ENCODE measurements around the gene KLHL28.

Gene KLHL28

DNA sequence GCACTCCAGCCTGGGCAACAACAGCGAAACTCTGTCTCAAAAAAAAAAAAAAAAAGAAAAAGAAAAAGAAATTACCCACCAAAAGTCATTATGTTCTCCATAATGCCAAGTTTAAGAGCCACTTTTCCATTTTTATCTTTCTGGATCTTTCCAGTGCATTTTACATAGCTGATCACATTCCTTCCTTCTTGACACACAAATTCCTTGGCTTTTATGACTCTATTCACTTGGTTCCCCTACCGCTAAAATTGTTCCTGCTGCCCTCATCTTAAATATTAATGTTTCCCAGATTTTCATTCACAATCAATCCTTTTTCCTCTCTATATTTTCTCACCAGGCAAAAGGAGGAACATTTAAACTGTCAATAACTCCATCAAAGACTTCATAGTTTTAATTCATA is 20.2 kb downstream of the KLHL28 start:
- TF ChIP-seq EZH2phosphoT487 (conservative IDR thresholded peaks at IDR 0.05; ENCODE audit: low read length) = no peak
- TF ChIP-seq, protein P1, sequence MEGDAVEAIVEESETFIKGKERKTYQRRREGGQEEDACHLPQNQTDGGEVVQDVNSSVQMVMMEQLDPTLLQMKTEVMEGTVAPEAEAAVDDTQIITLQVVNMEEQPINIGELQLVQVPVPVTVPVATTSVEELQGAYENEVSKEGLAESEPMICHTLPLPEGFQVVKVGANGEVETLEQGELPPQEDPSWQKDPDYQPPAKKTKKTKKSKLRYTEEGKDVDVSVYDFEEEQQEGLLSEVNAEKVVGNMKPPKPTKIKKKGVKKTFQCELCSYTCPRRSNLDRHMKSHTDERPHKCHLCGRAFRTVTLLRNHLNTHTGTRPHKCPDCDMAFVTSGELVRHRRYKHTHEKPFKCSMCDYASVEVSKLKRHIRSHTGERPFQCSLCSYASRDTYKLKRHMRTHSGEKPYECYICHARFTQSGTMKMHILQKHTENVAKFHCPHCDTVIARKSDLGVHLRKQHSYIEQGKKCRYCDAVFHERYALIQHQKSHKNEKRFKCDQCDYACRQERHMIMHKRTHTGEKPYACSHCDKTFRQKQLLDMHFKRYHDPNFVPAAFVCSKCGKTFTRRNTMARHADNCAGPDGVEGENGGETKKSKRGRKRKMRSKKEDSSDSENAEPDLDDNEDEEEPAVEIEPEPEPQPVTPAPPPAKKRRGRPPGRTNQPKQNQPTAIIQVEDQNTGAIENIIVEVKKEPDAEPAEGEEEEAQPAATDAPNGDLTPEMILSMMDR (IDR thresholded peaks at IDR 0.05; ENCODE audit: insufficient read depth, low read length, poor library complexity, severe bottlenecking) = no peak
- no peaks in the 10 kb centered on the region for H4K20me1 ChIP-seq (ENCODE audit: low read depth, low read length)
- H3K27ac ChIP-seq (ENCODE audit: low read depth, low read length) = no peak overlapping the region
- no peak overlapping the region for H3K4me2 ChIP-seq (ENCODE audit: low read depth, low read length, poor library complexity, severe bottlenecking)
- no peaks in the 10 kb centered on the region for H3K9me3 ChIP-seq (ENCODE audit: insufficient read depth, low read length)
- H3K79me2 ChIP-seq (ENCODE audit: insufficient read depth, low read length) = peaks cover 8% of the 10 kb centered on the region; the same call in 1 of the 2 replicates
- no peak overlapping the region for H3K9ac ChIP-seq (ENCODE audit: low read length)
- H2AFZ ChIP-seq (ENCODE audit: low read depth, low read length, severe bottlenecking) = no peak overlapping the region
- H3K4me3 ChIP-seq (ENCODE audit: insufficient read depth, low read length, poor library complexity, severe bottlenecking) = no peak overlapping the region
- H3K27me3 ChIP-seq (ENCODE audit: low read length) = no peaks in the 10 kb centered on the region
- no peaks in the 10 kb centered on the region for H3F3A ChIP-seq (ENCODE audit: insufficient read depth)
- H3K36me3 ChIP-seq (ENCODE audit: low read length) = peaks cover 23% of the 10 kb centered on the region; the same call in 1 of the 2 replicates
- H3K9me2 ChIP-seq (replicated peaks; ENCODE audit: insufficient read depth, low read length) = no peaks in the 10 kb centered on the region

DNA sequence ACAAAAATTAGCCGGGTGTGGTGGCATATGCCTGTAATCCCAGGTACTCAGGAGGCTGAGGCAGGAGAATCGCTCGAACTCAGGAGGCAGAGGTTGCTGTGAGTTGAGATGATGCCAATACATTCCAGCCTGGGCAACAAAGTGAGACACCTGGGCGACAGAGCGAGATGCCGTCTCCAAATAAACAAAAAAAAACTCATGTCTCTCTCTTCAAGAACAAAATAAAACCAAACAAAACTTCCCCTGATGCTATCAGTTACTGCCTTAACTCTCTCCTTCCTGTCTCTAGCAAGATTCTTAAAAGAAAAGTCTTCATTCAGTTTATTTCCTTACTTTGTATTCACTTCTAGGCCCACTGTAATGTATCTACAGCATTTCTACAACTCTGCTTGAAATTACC is 20.8 kb downstream of the KLHL28 start:
- no peaks in the 10 kb centered on the region for H3K9me3 ChIP-seq (ENCODE audit: insufficient read depth, low read length)
- no peaks in the 10 kb centered on the region for H3F3A ChIP-seq (ENCODE audit: insufficient read depth)
- no peak overlapping the region for H3K4me3 ChIP-seq (ENCODE audit: insufficient read depth, low read length, poor library complexity, severe bottlenecking)
- peaks cover 23% of the 10 kb centered on the region; the same call in 1 of the 2 replicates for H3K36me3 ChIP-seq (ENCODE audit: low read length)
- H3K27me3 ChIP-seq (ENCODE audit: low read length) = no peaks in the 10 kb centered on the region
- H3K9ac ChIP-seq (ENCODE audit: low read length) = no peak overlapping the region
- no peak overlapping the region for H2AFZ ChIP-seq (ENCODE audit: low read depth, low read length, severe bottlenecking)
- TF ChIP-seq, protein P1 (IDR thresholded peaks at IDR 0.05; ENCODE audit: insufficient read depth, low read length, poor library complexity, severe bottlenecking) = no peak
- TF ChIP-seq EZH2phosphoT487 (conservative IDR thresholded peaks at IDR 0.05; ENCODE audit: low read length) = no peak
- H3K4me2 ChIP-seq (ENCODE audit: low read depth, low read length, poor library complexity, severe bottlenecking) = no peak overlapping the region
- H4K20me1 ChIP-seq (ENCODE audit: low read depth, low read length) = no peaks in the 10 kb centered on the region
- 0 out of 2 replicates have a peak, but pooled peaks cover 6% of the 10 kb centered on the region for H3K79me2 ChIP-seq (ENCODE audit: insufficient read depth, low read length)
- no peaks in the 10 kb centered on the region for H3K9me2 ChIP-seq (replicated peaks; ENCODE audit: insufficient read depth, low read length)
- no peak overlapping the region for H3K27ac ChIP-seq (ENCODE audit: low read depth, low read length)

DNA sequence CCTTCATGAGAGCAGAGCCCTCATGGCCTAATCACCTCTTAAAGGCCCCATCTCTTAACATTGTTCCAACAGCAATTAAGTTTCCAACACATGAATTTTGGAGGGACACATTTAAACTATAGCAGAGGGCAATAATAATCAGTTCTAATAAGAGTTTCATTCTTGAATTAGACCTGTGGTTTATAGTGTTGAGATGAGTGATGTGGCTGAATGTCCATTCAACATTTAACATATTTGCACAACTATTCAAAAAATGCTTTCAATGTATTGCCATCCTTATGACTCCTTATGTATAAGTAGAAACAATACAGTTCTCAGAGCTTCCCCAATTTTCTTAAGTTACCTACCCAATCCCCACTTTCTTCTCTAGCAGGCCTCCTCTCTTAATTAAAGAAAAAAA is 21.5 kb downstream of the KLHL28 start:
- H3K9ac ChIP-seq (ENCODE audit: low read length) = no peak overlapping the region
- no peaks in the 10 kb centered on the region for H3K27me3 ChIP-seq (ENCODE audit: low read length)
- no peaks in the 10 kb centered on the region for H3K9me2 ChIP-seq (replicated peaks; ENCODE audit: insufficient read depth, low read length)
- no peak overlapping the region for H3K4me3 ChIP-seq (ENCODE audit: insufficient read depth, low read length, poor library complexity, severe bottlenecking)
- no peak overlapping the region for H3K27ac ChIP-seq (ENCODE audit: low read depth, low read length)
- no peaks in the 10 kb centered on the region for H3F3A ChIP-seq (ENCODE audit: insufficient read depth)
- H2AFZ ChIP-seq (ENCODE audit: low read depth, low read length, severe bottlenecking) = no peak overlapping the region
- H4K20me1 ChIP-seq (ENCODE audit: low read depth, low read length) = no peaks in the 10 kb centered on the region
- TF ChIP-seq, protein P1 (IDR thresholded peaks at IDR 0.05; ENCODE audit: insufficient read depth, low read length, poor library complexity, severe bottlenecking) = no peak
- no peak for TF ChIP-seq EZH2phosphoT487 (conservative IDR thresholded peaks at IDR 0.05; ENCODE audit: low read length)
- 0 out of 2 replicates have a peak, but pooled peaks cover 6% of the 10 kb centered on the region for H3K79me2 ChIP-seq (ENCODE audit: insufficient read depth, low read length)
- no peaks in the 10 kb centered on the region for H3K9me3 ChIP-seq (ENCODE audit: insufficient read depth, low read length)
- H3K36me3 ChIP-seq (ENCODE audit: low read length) = peaks cover 18% of the 10 kb centered on the region; the same call in 1 of the 2 replicates
- no peak overlapping the region for H3K4me2 ChIP-seq (ENCODE audit: low read depth, low read length, poor library complexity, severe bottlenecking)
